GM21717 (cell line): ENCODE data around the gene NRDE2.
"Not testable (repeated sequence)": the region's sequence is repeated elsewhere in the genome, so short reads cannot be mapped to it uniquely, and the experiment has no call there.

Experiments
- ATAC-seq: cut with Tn5 transposase; IDR thresholded peaks from one replicate; pipeline ENCODE4 v1.9.1; 2021; ENCODE audit warnings: mild to moderate bottlenecking, moderate library complexity; ENCODE audit not compliant: unreplicated experiment

Gene NRDE2

DNA sequence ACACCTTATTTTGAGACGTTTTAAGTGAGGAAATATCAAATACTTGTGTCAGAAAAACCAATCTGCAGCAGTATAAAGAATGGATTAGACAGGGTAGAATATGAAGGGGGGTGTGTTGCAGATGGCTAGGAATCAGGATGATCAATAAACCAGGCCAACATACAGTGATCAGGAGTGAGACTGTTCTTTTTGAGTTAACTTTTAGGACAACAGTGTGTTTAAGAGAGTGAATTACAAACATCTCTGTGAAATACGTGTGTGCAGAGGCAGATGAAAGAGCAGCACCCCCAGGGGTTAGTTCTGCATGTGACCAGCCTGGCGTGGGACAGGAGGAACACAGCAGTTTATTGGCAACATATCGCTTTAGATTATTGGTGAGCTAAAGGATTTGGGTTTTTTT lies 10.6 kb upstream of the NRDE2 start:
- ATAC-seq = no peak

DNA sequence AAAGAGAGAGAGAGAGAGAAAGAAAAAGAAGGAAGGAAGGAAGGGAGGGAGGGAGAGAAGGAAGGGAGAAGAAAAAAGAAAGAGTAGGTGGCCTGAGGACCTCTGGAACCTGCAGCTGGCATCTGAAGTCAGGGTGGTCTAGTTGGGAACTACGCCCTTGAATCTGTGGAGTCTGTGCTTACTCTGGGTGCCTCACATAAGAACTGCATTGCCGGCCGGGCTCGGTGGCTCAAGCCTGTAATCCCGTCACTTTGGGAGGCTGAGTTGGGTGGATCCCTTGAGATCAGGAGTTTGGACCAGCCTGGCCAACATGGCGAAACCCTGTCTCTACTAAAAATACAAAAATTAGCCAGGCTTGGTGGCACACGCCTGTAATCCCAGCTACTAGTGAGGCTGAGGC lies 10.0 kb upstream of the NRDE2 start:
- ATAC-seq = no peak

DNA sequence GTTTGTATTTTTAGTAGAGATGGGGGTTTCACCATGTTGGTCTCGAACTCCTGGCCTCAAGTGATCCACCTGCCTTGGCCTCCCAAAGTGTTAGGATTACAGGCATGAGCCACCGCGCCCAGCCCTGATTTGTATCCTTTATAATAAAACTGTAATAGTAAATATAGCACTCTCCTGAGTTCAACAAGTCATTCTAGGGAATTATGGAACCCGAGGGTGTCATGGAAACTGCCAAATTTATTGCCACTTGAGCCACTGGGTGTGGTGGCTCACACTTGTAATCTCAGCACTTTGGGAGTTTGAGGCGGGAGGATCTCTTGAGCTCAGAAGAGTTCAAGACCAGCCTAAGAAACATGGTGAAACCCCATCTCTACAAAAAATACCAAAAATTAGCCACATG lies 9.5 kb upstream of the NRDE2 start:
- not testable (repeated sequence) for ATAC-seq

- no peak for ATAC-seq
Measured at GRCh38 chr14:90336985-90337384, 5.2 kb upstream of the NRDE2 start.

- no peak for ATAC-seq
Measured at GRCh38 chr14:90336401-90336800, 4.7 kb upstream of the NRDE2 start.

GRCh38 chr14:90332271-90332584 lies 487 bp upstream of the NRDE2 start:
- no peak for ATAC-seq

- no peak for ATAC-seq
Measured at GRCh38 chr14:90330203-90331196, 1.2 kb downstream of the NRDE2 start.

- no peak for ATAC-seq
Measured at GRCh38 chr14:90321891-90322290, 9.8 kb downstream of the NRDE2 start.

GRCh38 chr14:90319634-90320541 lies 11.9 kb downstream of the NRDE2 start:
- ATAC-seq = no peak

GRCh38 chr14:90319173-90319572 lies 12.6 kb downstream of the NRDE2 start:
- no peak for ATAC-seq

GRCh38 chr14:90318016-90318415 lies 13.7 kb downstream of the NRDE2 start:
- ATAC-seq = no peak

GRCh38 chr14:90317286-90317685 lies 14.5 kb downstream of the NRDE2 start:
- ATAC-seq = no peak

DNA sequence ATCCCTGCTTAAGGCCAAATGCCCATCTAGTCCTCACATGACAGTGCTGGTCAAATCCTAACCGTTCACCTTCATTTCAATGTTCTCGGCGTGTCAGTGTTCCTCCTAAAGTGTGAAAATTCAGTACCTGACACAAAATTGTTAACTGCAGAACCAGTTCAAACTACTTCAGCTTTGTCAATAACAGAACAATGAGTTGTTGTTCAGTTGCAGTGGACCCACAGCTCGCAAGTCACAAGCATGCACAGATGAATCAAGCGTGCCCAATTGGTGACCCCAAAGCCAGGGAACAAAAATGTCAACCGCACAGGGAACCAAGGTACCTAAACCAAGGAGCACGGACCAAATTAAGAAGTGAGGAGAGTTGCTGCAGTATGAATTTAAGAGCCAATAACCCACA lies 23.2 kb downstream of the NRDE2 start:
- no peak for ATAC-seq

- ATAC-seq = no peak
Measured at GRCh38 chr14:90305176-90305601, 26.6 kb downstream of the NRDE2 start.

DNA sequence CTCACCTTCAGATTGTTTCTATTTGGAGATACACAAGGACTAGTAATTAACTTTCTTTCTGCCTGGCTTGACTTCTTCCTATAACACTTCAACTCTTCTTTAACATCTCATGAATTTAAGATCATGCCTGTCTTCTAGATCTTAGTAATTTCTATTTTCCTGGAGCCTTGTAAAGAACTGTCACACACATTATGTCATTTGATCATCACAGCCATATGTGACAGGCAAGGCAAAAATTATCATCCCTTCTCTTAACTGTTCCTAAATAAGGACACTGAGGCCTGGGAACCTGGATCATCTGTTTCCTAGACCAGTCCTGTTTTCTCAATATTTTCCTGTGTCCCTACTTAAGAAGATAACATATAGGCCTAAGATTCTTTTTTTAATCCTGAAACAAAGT lies 27.2 kb downstream of the NRDE2 start:
- ATAC-seq = no peak

GRCh38 chr14:90303473-90303872 lies 28.3 kb downstream of the NRDE2 start:
- no peak for ATAC-seq

DNA sequence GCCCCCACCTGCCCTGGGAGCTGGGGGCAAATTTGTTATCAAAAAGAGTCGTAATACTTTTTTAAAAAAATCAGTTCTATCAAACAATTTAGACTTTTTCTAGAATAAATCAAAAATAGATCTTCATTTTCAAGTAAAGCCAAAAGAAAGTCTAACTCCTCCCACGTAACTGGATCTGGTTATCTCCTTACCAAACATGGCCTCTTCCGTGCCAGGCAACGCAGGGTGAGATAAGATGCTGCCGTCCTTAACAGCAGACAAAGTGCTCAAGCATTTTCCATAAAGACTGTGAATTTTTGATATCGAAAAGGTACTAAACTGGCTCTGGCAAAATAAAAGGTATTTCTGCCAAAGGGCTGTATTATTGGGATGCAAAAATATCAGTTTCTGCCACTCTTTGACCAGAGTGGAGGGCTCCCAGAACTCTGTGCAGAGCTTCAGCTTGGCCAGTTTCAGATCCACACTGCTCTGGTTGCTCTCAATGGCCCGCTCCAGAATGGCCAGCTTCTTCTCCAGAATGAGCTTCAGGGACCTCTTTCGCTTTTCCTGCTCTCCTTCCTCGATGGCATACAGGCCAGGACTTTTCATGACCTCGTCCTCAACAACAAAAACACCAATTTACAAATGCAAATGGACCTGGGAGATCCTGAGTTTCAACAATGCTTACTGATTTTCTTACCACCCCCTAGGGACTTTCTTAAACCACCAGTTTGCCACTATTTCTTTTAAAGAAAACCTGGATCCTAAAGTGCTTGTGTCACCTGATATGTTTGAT lies 29.0 kb downstream of the NRDE2 start:
- no peak for ATAC-seq

DNA sequence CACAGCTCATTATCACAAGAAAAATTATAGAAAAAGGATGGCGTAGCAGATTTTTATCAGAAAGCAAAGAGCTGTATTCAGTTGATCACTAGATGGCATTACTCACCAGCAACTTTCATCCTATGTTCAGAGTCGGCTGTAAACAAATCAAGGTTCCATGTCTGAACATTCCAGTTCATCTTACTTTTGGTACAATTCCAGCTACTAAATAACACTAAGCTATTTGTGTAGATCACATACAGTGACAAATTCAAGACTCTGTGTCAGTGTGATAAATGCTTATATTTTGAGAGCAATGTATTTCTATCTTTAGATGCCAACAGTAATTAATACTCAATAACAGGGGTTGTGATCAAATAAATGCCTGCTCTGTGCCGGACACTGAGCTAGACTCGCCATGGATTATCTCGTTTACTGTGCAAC lies 30.1 kb downstream of the NRDE2 start:
- no peak for ATAC-seq

DNA sequence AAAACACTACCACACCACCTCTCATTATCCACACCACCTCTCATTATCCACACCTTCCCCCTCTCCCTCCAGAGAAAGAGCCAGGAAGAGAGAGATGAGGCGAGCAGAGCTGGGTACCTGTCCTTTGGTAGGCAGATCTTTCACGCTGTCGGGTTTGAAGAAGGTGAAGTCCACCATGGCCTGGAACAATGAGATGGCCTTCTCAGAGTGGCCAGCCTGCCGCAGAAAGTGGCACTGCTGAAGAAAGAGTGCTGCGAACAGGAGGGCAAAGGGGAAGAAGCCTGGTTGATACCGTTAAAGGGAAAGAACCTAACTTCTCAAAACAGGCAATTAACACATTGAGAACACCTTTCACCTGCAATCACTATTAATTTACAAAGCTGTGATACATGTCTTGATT lies 30.6 kb downstream of the NRDE2 start:
- ATAC-seq = no peak

DNA sequence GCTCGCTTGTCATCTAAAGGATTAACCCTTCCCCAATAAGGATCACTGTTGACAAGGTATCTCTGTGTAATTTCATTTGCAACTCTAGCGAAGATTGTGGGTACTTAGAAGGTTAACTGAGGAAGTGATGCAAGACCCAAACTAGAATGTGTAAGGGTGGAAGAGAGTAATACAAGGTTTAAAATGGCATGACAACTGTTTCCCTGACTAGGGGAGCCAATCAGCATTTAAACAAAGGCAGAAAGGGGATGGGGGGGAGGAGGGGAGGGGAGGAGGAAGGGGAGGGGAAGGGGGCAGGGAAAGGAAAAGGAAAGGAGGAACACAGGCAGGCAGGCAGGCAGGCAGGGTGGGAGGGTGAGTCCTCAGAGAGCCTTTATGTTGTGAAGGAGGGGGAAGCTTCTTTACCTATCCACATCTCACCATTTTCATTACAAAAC lies 31.1 kb downstream of the NRDE2 start:
- ATAC-seq = no peak

- ATAC-seq = no peak
Measured at GRCh38 chr14:90299408-90299807, 32.3 kb downstream of the NRDE2 start.
